GM18526 (cell line): ENCODE results near the gene MYMK.

Source experiments
- POLR2A ChIP-seq: IDR thresholded peaks from 3 replicates; pipeline ENCODE4 v1.6.1; 2011; ENCODE audit not compliant: insufficient read length; ENCODE audit errors: extremely low read depth

Gene MYMK

DNA sequence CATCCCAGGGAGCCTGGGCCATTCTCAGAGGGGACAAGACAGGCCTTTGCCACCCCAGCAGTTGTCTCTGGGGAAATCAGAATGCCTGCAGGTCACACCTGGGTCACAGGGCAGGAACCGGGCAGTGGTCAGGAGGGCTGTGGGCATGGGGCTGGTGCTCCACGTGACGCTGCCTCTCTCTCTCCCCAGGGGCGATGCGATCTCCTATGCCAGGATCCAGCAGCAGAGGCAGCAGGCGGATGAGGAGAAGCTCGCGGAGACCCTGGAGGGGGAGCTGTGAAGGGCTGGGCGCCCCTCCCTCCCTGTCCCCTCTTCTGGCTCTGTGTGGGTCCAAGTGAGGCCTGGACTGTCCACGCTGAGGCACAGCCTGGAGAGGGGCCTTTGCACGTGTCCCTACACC, 56.4 kb downstream of the MYMK start:
- no peak for TF ChIP-seq POLR2A

DNA sequence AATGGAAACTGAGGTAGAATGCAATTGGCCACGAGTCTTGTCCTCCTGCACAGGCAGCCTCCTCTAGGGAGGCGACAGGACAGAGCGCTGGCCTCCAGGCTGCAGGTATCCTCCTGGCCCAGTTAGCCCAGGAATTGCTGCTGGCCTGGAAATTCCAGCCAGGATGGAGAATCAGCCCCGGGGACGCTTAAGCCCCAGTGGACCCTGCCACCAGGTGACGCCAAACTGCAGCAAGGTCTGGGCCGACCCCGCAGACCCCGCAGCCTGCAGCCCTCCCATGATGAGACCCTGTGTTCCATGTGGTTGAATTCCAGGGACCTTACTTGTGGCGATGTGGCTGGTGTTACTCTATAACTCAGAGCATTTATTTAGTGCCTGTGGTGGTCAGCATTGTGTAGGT, 57.7 kb downstream of the MYMK start:
- no peak for TF ChIP-seq POLR2A

DNA sequence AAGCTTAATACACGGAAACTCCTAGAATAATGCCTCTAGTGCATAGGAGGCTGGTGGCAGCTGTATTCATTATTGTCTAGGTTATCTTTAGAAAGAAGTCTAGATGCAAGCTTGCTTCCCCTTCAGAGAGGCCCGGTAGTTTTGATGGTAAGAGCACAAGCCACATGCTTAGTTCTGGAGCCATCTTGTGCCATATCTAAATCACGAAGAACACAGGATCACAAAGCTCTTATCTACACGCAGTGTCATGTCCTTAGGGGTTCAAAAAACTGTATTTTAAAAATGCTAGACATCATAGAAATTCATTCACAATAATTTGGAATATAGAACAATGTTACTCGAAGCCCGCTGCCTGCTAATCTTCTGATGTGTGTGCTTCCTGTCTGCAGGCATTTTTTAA, 58.8 kb downstream of the MYMK start:
- no peak for TF ChIP-seq POLR2A

DNA sequence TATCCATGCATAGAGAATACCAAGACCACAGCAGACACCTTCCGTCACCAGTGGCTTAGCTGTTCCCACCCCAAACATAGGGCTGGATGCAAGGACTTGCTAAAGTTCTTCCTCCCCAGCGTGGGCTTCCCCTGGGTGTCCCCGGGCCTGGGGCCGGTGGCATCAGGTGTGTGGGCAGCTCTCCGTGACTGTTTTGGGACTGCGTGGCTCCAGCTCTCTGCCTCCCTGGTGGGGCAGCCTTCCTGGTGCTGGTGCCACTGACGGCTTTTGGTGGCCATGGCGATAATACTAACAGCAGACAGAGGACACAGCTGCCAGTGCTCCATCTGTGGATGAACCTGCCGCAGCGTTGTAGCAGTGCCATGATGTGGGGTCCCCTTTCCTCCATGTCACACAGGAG, 60.1 kb downstream of the MYMK start:
- no peak for TF ChIP-seq POLR2A
